ENCODE measurements around the gene TTC19.
"Not testable (repeated sequence)": the region's sequence is repeated elsewhere in the genome, so short reads cannot be mapped to it uniquely, and the experiment has no call there.

TTC19 gene

GRCh38 chr17:15972497-15972951 is 27.1 kb upstream of the TTC19 start:
- DNase-seq (ENCODE audit: low read depth in 2 of 3, low spot score in 2 of 3), result no peak

DNA sequence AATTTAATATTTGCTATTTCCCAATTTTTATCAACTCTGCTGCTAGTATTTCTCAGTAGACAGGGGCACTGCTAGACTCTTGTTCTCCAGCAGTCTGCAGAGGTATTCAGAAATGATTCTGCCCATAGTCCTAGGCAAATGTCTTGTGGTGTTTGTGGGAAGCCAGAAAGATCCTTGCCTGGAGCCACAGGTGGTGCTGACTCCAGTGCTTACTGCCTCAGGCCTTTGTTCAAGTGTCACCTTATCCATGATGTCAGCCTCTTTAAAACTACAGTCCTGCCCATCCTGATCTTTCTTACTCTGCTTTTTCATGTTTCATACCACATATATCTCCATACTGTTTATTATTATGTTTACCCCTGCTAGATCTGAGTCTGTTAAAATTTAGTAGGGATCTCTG is 26.6 kb upstream of the TTC19 start:
- DNase-seq (ENCODE audit: low read depth in 2 of 3, low spot score in 2 of 3), result no peak

DNA sequence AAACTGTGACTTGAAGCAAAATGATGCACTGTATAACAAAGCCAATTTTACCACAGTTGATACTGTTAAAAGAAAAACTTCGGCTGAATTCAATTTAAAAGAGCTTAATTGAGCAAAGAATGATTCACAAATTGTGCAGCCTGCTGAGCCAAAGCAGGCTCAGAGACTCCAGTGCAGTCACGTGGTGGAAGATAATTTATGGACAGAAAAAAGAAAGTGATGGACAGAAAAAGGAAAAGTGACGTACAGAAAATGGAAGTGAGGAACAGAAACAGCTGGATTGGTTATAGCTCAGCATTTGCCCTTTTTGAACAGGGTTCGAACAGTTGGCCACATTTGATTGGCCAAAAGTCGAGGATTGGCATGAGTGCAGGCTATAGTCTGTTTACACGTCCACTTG is 25.8 kb upstream of the TTC19 start:
- no peak for DNase-seq (ENCODE audit: low read depth in 2 of 3, low spot score in 2 of 3)

DNA sequence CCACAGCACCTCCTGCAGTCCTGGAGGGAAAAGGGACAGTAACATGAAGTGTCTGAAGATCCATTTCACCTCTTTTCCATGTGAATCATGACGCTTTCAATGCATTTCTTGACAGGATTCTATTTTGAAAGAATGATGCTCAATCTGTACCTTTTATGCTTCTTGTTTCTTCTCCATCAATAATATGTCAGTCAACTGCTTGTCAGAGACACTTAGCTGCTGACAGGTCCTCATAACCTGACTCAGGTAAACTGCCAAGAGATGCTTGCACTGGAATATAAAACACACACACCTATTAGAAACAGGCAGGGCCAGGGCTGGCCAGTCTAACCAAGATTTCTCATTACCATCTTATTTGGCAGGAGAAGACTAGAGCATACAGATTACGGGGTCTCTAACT is 21.7 kb upstream of the TTC19 start:
- DNase-seq (ENCODE audit: low read depth in 2 of 3, low spot score in 2 of 3), result no peak

DNA sequence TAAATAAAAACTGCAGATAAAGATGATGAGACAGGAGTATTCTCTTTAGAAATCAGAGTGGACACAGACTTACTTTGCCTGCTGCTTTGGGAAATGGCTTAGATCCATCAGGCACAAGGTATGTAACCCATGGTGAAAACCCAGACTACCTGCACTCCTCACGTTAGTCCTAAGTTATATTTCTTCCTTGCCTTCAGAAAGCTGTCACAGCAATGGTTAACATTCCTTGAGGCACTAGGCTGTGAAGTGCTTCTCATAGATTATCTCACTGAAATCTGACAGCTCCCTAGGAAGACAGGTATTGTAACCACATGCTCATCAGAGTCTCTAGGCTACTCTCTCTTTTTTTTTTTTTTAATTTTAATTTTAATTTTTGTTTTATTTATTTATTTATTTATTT is 21.0 kb upstream of the TTC19 start:
- no peak for DNase-seq (ENCODE audit: low read depth in 2 of 3, low spot score in 2 of 3)

DNA sequence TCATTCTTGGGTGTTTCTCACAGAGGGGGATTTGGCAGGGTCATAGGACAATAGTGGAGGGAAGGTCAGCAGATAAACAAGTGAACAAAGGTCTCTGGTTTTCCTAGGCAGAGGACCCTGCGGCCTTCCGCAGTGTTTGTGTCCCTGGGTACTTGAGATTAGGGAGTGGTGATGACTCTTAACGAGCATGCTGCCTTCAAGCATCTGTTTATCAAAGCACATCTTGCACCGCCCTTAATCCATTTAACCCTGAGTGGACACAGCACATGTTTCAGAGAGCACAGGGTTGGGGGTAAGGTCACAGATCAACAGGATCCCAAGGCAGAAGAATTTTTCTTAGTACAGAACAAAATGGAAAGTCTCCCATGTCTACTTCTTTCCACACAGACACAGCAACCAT is 20.6 kb upstream of the TTC19 start:
- DNase-seq (ENCODE audit: low read depth in 2 of 3, low spot score in 2 of 3), result not testable (repeated sequence)

DNA sequence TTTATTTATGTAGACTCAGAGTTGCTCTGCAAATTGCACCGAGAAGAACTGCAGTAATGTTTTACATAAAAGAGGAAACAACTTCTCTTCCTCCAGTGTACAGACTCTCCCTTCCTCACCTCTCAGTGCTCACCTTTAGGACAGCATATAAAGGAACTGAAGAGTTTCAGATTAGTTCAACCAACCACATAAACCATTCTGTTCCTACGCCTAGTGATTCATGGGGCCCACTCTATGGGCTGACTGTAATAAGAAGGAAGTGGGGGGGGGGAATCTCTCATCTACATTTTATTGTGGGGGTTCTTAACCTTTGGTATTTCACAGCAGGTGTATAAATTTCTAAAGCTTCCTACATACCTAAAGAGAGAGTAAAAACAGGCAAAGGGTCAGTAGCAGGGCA is 18.4 kb upstream of the TTC19 start:
- no peak for DNase-seq (ENCODE audit: low read depth in 2 of 3, low spot score in 2 of 3)

DNA sequence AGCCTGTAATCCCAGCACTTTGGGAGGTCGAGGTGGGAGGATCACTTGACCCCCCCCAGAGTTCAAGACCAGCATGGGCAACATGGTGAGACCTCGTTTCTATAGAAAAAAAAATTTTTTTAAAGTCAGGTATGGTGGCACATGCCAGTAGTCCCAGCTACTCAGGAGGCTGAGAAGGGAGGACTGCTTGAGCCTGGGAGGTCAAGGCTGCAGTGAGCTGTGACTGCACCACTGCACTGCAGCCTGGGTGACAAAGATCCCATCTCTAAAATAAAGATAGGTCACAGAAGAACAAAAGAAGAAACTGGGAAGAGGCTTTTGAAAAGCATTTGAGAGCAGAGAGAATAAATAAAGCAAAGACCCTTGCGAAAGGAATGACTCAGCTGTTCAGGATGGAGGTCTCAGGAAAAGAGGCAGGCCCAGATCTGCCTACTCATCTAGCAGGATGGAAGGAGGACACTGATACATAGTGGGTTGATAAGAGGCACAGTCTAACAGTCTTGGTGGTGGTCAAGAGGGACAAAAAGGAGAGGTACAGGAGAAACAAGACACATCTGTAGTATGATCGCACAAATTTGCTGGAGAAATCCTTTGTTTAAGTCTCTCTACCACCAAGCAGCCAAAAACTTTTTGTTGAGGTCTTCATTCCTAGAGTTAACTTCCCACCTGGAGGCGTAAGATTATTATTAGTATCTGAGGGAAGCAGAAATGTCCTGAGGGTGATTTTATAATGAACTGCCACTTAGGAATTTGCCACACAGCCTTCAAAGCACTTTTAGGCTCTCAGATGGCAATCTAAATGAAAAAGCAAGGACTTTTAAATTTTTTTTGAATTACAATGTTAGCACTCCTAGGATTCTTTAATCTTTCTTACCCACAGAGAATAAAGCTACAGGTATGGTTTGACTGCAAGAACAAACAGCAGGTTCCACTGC is 17.7 kb upstream of the TTC19 start:
- DNase-seq (ENCODE audit: low read depth in 2 of 3, low spot score in 2 of 3), result no peak

DNA sequence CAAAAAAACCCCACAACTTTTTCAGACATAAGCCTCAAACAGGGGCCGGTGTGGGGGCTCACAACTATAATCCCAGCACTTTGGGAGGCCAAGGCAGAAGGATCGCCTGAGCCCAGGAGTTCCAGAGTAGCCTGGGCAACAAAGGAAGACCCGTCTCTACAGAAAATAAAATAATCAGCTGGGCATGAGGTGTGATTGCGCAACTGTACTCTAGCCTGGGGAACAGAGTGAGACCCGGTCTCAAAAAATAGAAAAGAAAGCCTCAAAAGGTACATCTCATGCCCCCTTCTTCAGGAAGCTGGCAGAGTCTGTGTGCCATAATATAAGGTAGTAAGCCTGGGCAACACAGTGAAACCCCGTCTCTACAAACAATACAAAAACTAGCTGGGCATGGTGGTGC is 3.3 kb upstream of the TTC19 start:
- no peak for DNase-seq (ENCODE audit: low read depth in 2 of 3, low spot score in 2 of 3)

- DNase-seq (ENCODE audit: low read depth in 2 of 3, low spot score in 2 of 3), result no peak
Measured at GRCh38 chr17:15998031-15998562, 1.5 kb upstream of the TTC19 start.

DNA sequence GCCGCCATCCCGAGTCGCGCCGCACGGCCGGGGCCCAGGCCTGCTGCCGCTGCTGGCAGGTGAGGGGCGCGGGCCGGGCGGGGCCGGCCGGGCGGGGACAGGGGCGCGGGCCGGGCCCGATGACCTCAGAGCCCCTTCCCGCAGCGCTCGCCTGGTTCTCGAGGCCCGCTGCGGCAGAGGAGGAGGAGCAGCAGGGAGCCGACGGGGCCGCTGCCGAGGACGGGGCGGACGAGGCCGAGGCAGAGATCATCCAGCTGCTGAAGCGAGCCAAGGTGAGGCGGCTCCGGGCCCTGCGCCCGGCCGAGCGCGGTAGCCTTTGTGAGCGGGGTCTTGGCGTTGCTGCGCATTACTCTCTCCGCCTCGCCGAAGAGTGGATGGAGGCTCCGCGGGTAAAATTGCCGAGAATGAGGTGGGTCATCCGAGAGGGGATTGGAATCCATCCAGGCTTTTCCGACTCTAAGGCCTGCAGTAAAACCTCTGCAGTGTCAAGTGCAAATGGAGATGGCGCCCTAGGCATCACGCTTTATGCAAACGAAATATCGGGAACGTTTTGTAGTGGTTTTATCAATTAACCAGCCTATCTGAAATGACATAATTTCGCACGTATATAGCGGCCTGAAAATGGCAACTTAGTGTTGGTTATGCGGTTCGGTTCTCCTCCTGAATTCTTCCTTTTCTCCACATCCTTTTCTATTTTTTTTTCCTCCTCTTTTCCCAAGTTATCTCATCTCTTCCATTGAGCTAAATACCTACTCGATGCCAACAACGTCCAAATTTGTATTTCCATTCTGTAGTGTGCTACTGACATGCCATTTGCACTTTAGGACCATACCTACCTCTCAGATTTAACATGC is 577 bp downstream of the TTC19 start:
- no peak for DNase-seq (ENCODE audit: low read depth in 2 of 3, low spot score in 2 of 3)

- no peak for DNase-seq (ENCODE audit: low read depth in 2 of 3, low spot score in 2 of 3)
Measured at GRCh38 chr17:16001226-16001897, 1.7 kb downstream of the TTC19 start.

DNA sequence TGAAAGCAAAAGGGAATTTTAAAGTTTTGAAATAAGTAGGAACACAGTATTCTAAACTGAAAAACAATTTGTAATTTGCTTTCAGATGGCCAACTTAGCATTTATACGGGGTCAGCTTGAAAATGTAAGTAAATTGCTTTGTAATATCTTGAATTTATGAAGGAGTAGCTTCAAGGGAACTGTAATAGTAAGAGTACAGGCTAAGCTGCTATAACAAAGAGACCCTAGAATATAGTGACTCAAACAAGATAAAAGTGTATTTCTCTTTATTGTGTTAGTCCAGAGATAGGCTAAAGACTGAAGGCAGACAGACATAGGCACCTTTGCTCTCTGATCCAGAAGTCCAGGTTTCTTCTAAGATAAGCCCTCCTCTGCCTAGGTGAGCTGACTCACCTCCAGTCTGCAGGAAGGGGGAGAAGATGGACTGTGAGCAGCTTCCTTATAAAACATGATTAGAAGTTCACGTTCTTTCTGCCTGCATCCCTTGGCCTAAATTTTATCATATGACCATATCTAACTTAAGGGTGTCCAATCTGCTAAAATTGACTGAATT is 3.2 kb downstream of the TTC19 start:
- no peak for DNase-seq (ENCODE audit: low read depth in 2 of 3, low spot score in 2 of 3)

- DNase-seq (ENCODE audit: low read depth in 2 of 3, low spot score in 2 of 3), result no peak
Measured at GRCh38 chr17:16003841-16004240, 4.2 kb downstream of the TTC19 start.

- no peak for DNase-seq (ENCODE audit: low read depth in 2 of 3, low spot score in 2 of 3)
Measured at GRCh38 chr17:16005636-16006035, 6.0 kb downstream of the TTC19 start.

DNA sequence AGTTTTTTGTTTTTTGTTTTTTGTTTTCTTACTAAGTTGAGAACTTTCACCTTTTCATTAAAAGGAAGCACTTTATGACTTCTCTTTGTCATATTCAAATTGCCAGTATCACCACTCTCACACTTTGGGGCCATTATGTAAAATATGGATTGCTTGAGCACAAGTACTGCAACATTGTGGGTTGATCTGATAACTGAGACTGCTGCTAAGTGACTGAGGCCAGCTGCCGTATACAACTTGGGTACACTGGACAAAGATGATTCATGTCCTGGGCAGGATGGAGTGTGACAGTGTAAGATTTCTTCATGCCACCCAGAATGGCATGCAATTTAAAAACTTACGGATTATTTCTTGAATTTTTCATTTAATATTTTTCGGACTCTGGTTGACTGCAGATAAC is 7.8 kb downstream of the TTC19 start:
- no peak for DNase-seq (ENCODE audit: low read depth in 2 of 3, low spot score in 2 of 3)

GRCh38 chr17:16013943-16014407 is 14.4 kb downstream of the TTC19 start:
- no peak for DNase-seq (ENCODE audit: low read depth in 2 of 3, low spot score in 2 of 3)

GRCh38 chr17:16019347-16019746 is 19.7 kb downstream of the TTC19 start:
- no peak for DNase-seq (ENCODE audit: low read depth in 2 of 3, low spot score in 2 of 3)

DNA sequence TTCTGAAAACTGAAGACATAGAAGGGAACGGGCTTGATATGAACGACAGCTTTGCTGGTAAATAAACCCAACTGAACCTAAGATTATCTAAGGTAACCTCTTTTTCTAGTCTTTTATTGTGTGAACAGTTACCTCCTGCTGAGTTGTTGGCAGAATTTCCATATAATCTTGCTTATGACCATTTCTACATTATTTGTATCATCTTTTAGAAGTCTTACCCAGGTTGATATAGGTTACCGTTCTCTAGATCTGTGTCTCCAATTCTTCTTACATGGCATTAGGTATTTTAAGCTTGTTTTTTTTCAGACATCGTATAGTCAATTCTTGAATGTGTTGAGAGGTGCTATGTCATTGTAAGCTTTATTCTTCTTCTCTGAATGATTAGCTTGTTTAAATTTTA is 24.3 kb downstream of the TTC19 start:
- DNase-seq (ENCODE audit: low read depth in 2 of 3, low spot score in 2 of 3), result no peak

- no peak for DNase-seq (ENCODE audit: low read depth in 2 of 3, low spot score in 2 of 3)
Measured at GRCh38 chr17:16025202-16025601, 25.6 kb downstream of the TTC19 start.

- no peak for DNase-seq (ENCODE audit: low read depth in 2 of 3, low spot score in 2 of 3)
Measured at GRCh38 chr17:16026895-16027294, 27.3 kb downstream of the TTC19 start.

Measured in activated CD8-positive, alpha-beta memory T cell treated with anti-CD3 and anti-CD28 coated beads for 48 hours (primary cell).